ENCODE data around the gene EFHD2. TPM values are rescaled to one million over a fixed set of nuclear protein-coding genes. Genes with fewer than 3 reads are reported as not detected.

EFHD2 gene
- total RNA-seq, 3 donors from 2014 or later (not counting 1 experiment from before 2014, with no cell fraction given): 804 to 952 (median 855) TPM

DNA sequence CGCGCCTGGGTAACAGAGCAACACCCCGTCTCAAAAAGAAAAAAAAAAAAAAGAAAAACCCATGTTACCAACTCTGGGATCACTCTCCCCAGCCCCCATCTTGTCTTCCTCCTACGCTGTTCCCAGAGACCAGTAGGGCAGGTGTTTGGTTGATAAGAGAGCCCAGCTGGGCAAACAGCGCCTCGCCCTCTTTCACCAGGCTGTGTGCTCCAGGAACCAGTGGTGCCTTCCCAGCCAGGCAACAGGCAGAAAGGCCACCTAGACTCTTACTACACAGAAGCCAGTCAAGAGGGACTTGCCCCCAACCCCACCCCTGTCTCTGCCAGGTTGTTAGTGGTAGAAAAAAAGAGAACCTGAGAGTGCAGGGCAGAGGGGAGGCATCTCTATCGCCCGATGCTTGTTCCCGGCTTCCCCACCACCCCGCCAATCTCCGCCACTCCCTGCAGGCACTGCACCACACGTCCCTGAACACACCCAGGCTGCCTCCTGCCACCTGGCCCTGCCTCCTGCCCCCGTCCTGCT, 14.5 kb downstream of the EFHD2 start:
- Mint-ChIP-seq H3K27ac (peak overlapping the region; percentile 93 to 100), H3K4me1 (peaks cover 63 to 90% of the 10 kb centered on the region in 2 donors), H3K4me3 (peak overlapping the region; percentile 83), H3K36me3 (no peaks in the 10 kb centered on the region), H3K9me3 (no peaks in the 10 kb centered on the region), H3K27me3 (ENCODE audit: low read depth in 2 of 2) (no peaks in the 10 kb centered on the region)
- ATAC-seq: peak in 1 of 3 donors; percentile 1
- WGBS (ENCODE audit: insufficient coverage): 73% methylated on average over 11 of the region's 13 CpGs
- H3K36me3 ChIP-seq (ENCODE audit: control insufficient read depth, insufficient read depth, low read length): peaks cover 70% of the 10 kb centered on the region
- H3K27me3 ChIP-seq (ENCODE audit: control insufficient read depth, insufficient read depth, low read length): no peaks in the 10 kb centered on the region
- DNase-seq: no peak
- peak overlapping the region; percentile 19 for H3K27ac ChIP-seq (ENCODE audit: low read length)
- H3K4me3 ChIP-seq (ENCODE audit: low read length): no peak overlapping the region
- TF ChIP-seq, protein P1, sequence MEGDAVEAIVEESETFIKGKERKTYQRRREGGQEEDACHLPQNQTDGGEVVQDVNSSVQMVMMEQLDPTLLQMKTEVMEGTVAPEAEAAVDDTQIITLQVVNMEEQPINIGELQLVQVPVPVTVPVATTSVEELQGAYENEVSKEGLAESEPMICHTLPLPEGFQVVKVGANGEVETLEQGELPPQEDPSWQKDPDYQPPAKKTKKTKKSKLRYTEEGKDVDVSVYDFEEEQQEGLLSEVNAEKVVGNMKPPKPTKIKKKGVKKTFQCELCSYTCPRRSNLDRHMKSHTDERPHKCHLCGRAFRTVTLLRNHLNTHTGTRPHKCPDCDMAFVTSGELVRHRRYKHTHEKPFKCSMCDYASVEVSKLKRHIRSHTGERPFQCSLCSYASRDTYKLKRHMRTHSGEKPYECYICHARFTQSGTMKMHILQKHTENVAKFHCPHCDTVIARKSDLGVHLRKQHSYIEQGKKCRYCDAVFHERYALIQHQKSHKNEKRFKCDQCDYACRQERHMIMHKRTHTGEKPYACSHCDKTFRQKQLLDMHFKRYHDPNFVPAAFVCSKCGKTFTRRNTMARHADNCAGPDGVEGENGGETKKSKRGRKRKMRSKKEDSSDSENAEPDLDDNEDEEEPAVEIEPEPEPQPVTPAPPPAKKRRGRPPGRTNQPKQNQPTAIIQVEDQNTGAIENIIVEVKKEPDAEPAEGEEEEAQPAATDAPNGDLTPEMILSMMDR (IDR thresholded peaks at IDR 0.05): no peak
- intact Hi-C loops (cut with micrococcal nuclease): no loop called here
- peaks cover 86% of the 10 kb centered on the region for H3K4me1 ChIP-seq (ENCODE audit: control insufficient read depth, insufficient read depth, low read length)
- no peaks in the 10 kb centered on the region for H3K9me3 ChIP-seq (ENCODE audit: control insufficient read depth, insufficient read depth, low read length)

DNA sequence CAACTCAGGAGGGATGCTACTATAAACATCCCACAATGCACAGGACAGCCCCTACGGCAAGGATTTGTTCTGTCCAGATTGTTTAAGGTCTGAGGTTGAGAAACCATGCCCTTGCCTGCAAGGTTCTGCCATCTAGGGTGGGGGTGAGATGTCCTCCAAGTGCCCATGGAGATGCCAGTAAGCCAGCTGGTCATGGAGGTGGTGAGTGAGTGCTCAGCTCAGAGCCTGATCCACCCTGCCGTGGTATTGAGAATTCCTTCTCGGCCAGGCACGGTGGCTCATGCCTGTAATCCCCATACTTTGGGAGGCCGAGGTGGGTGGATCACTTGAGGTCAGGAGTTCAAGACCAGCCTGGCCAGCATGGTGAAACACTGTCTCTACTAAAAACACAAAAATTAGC, 15.3 kb downstream of the EFHD2 start:
- 85% methylated on average over 5 of the region's 5 CpGs for WGBS (ENCODE audit: insufficient coverage)
- H3K36me3 Mint-ChIP-seq: peaks cover 4% of the 10 kb centered on the region

GRCh38 chr1:15425521-15425920, 15.8 kb downstream of the EFHD2 start:
- Mint-ChIP-seq H3K4me1 (peaks cover 65 to 93% of the 10 kb centered on the region in 2 donors), H3K4me3 (peak overlapping the region; percentile 35), H3K36me3 (peaks cover 8% of the 10 kb centered on the region), H3K27ac (peak overlapping the region; percentile 93 to 100), H3K27me3 (ENCODE audit: low read depth in 2 of 2) (no peaks in the 10 kb centered on the region), H3K9me3 (no peaks in the 10 kb centered on the region)
- Histone ChIP-seq H3K4me1 (ENCODE audit: control insufficient read depth, insufficient read depth, low read length) (peaks cover 81% of the 10 kb centered on the region), H3K27me3 (ENCODE audit: control insufficient read depth, insufficient read depth, low read length) (no peaks in the 10 kb centered on the region), H3K27ac (ENCODE audit: low read length) (no peak overlapping the region), H3K4me3 (ENCODE audit: low read length) (no peak overlapping the region), H3K36me3 (ENCODE audit: control insufficient read depth, insufficient read depth, low read length) (peaks cover 74% of the 10 kb centered on the region), H3K9me3 (ENCODE audit: control insufficient read depth, insufficient read depth, low read length) (no peaks in the 10 kb centered on the region)
- WGBS (ENCODE audit: insufficient coverage): 95% methylated on average over 10 of the region's 10 CpGs
- TF ChIP-seq, protein P1 (IDR thresholded peaks at IDR 0.05): no peak
- ATAC-seq (no peak), DNase-seq (no peak)
- intact Hi-C loops (cut with micrococcal nuclease): no loop called here

More for the DNA sequence above, 15.3 kb downstream of the EFHD2 start:
- no peaks in the 10 kb centered on the region for H3K9me3 Mint-ChIP-seq
- H3K9me3 ChIP-seq (ENCODE audit: control insufficient read depth, insufficient read depth, low read length): no peaks in the 10 kb centered on the region
- DNase-seq (no peak), ATAC-seq (no peak)
- peak overlapping the region; percentile 93 to 100 for H3K27ac Mint-ChIP-seq
- no peaks in the 10 kb centered on the region for H3K27me3 ChIP-seq (ENCODE audit: control insufficient read depth, insufficient read depth, low read length)
- TF ChIP-seq, protein P1 (IDR thresholded peaks at IDR 0.05): no peak
- peaks cover 86% of the 10 kb centered on the region for H3K4me1 ChIP-seq (ENCODE audit: control insufficient read depth, insufficient read depth, low read length)
- H3K4me3 ChIP-seq (ENCODE audit: low read length): no peak overlapping the region
- H3K27me3 Mint-ChIP-seq (ENCODE audit: low read depth in 2 of 2): no peaks in the 10 kb centered on the region
- intact Hi-C loops (cut with micrococcal nuclease): no loop called here
- peaks cover 63 to 91% of the 10 kb centered on the region in 2 donors for H3K4me1 Mint-ChIP-seq
- peaks cover 71% of the 10 kb centered on the region for H3K36me3 ChIP-seq (ENCODE audit: control insufficient read depth, insufficient read depth, low read length)
- H3K4me3 Mint-ChIP-seq: peak overlapping the region; percentile 83
- peak overlapping the region; percentile 19 for H3K27ac ChIP-seq (ENCODE audit: low read length)

GRCh38 chr1:15425958-15426357, 16.3 kb downstream of the EFHD2 start:
- peaks cover 74% of the 10 kb centered on the region for H3K36me3 ChIP-seq (ENCODE audit: control insufficient read depth, insufficient read depth, low read length)
- intact Hi-C loops (cut with micrococcal nuclease): no loop called here
- no peaks in the 10 kb centered on the region for H3K27me3 ChIP-seq (ENCODE audit: control insufficient read depth, insufficient read depth, low read length)
- peak overlapping the region; percentile 93 to 100 for H3K27ac Mint-ChIP-seq
- 78% methylated on average over 5 of the region's 6 CpGs for WGBS (ENCODE audit: insufficient coverage)
- peaks cover 61 to 93% of the 10 kb centered on the region in 2 donors for H3K4me1 Mint-ChIP-seq
- no peak overlapping the region for H3K4me3 ChIP-seq (ENCODE audit: low read length)
- H3K9me3 Mint-ChIP-seq: no peaks in the 10 kb centered on the region
- H3K36me3 Mint-ChIP-seq: peaks cover 8% of the 10 kb centered on the region
- no peaks in the 10 kb centered on the region for H3K9me3 ChIP-seq (ENCODE audit: control insufficient read depth, insufficient read depth, low read length)
- H3K27me3 Mint-ChIP-seq (ENCODE audit: low read depth in 2 of 2): no peaks in the 10 kb centered on the region
- H3K4me3 Mint-ChIP-seq: peak overlapping the region; percentile 78
- DNase-seq (no peak), ATAC-seq (no peak)
- H3K4me1 ChIP-seq (ENCODE audit: control insufficient read depth, insufficient read depth, low read length): peaks cover 79% of the 10 kb centered on the region
- TF ChIP-seq, protein P1 (IDR thresholded peaks at IDR 0.05): no peak
- peak overlapping the region; percentile 32 for H3K27ac ChIP-seq (ENCODE audit: low read length)
